GM23248 (cell line): ENCODE results near the gene THNSL1. TPM values are rescaled to one million over a fixed set of nuclear protein-coding genes. Genes with fewer than 3 reads are reported as not detected.

Experiments
- DNase-seq: peaks from one replicate; pipeline ENCODE4 v3.0.0-alpha.2; 2015
- H2AFZ ChIP-seq: fragments of 200-600 bp; sonication (generic); 2 replicates; pipeline ENCODE4 v1.6.1; 2016; ENCODE audit warnings: antibody characterized with exemption
- H3F3A ChIP-seq: fragments of 200-600 bp; sonication (generic); 2 replicates; pipeline ENCODE4 v1.6.1; 2016; ENCODE audit warnings: mild to moderate bottlenecking, antibody characterized with exemption, mixed run types; ENCODE audit not compliant: insufficient read depth
- H3K27ac ChIP-seq: fragments of 200-600 bp; sonication (generic); 2 replicates; pipeline ENCODE4 v1.5.1; 2016; ENCODE audit warnings: mild to moderate bottlenecking
- H3K27me3 ChIP-seq: fragments of 200-600 bp; sonication (generic); replicated peaks from 2 replicates; pipeline ENCODE4 v1.6.1; 2016; ENCODE audit warnings: mild to moderate bottlenecking; ENCODE audit not compliant: insufficient read depth
- H3K36me3 ChIP-seq: fragments of 200-600 bp; sonication (generic); 2 replicates; pipeline ENCODE4 v1.6.1; 2016; ENCODE audit warnings: low read depth, mild to moderate bottlenecking
- H3K4me1 ChIP-seq: fragments of 200-600 bp; sonication (generic); 2 replicates; pipeline ENCODE4 v1.6.1; 2016; ENCODE audit warnings: mild to moderate bottlenecking; ENCODE audit not compliant: insufficient read depth
- H3K4me2 ChIP-seq: fragments of 200-600 bp; sonication (generic); one replicate; pipeline ENCODE4 v1.6.1; 2016; ENCODE audit warnings: mild to moderate bottlenecking; ENCODE audit not compliant: unreplicated experiment
- H3K4me3 ChIP-seq: fragments of 200-600 bp; sonication (generic); 2 replicates; pipeline ENCODE4 v1.5.1; 2016; ENCODE audit warnings: mild to moderate bottlenecking
- H3K79me2 ChIP-seq: fragments of 200-600 bp; sonication (generic); 2 replicates; pipeline ENCODE4 v1.6.1; 2016; ENCODE audit warnings: mild to moderate bottlenecking; ENCODE audit not compliant: insufficient read depth
- H3K9ac ChIP-seq: fragments of 200-600 bp; sonication (generic); 2 replicates; pipeline ENCODE4 v1.6.1; 2016; ENCODE audit warnings: mild to moderate bottlenecking
- H3K9me2 ChIP-seq: fragments of 200-600 bp; sonication (generic); 2 replicates; pipeline ENCODE4 v1.6.1; 2016; ENCODE audit warnings: mixed run types, mild to moderate bottlenecking, moderate library complexity; ENCODE audit not compliant: insufficient read depth
- H3K9me3 ChIP-seq: fragments of 200-600 bp; sonication (generic); one replicate; pipeline ENCODE4 v1.6.1; 2017; ENCODE audit warnings: low read depth
- H4K20me1 ChIP-seq: fragments of 200-600 bp; sonication (generic); 2 replicates; pipeline ENCODE4 v1.6.0; 2016; ENCODE audit not compliant: insufficient read depth
- EZH2 ChIP-seq: fragments of 200-600 bp; sonication (generic); IDR thresholded peaks from 2 replicates; pipeline ENCODE4 v1.6.1; 2018; ENCODE audit warnings: antibody characterized with exemption, mild to moderate bottlenecking; ENCODE audit not compliant: insufficient read depth, poor library complexity, severe bottlenecking
- EZH2phosphoT487 ChIP-seq: fragments of 200-600 bp; sonication (generic); IDR thresholded peaks from 2 replicates; pipeline ENCODE4 v1.6.1; 2018; ENCODE audit warnings: antibody characterized with exemption, moderate library complexity, mild to moderate bottlenecking, low read depth; ENCODE audit not compliant: insufficient read depth
- WGBS, 2 experiments: methylation state at CpG; one replicate each; pipeline ENCODE4 v1.1.6; 2015 to 2017; ENCODE audit warnings: low lambda C conversion rate in 2 of 2, low coverage in 1 of 2; ENCODE audit errors: missing lambda C conversion rate in 2 of 2; 5-methylcytosine and 5-hydroxymethylcytosine counted together
- in situ Hi-C: fragments of 300-500 bp; cut with MboI; formaldehyde crosslinking; loops from 2 replicates; pipeline ENCODE4 v1.15.0; 2020
- polyA plus RNA-seq: library from polyadenylated mRNA; unstranded; fragments of >200 nt; fragmentation: Nextera tagmentation; extraction: Ambion mirVana; gene quantifications from 2 replicates; pipeline ENCODE4 v1.2.1, GENCODE V29; 2016
- total RNA-seq: library from RNA; depleted of rRNA; stranded (reverse); fragments of >200 nt; shearing (Covaris generic); gene quantifications from 2 replicates; pipeline ENCODE4 v1.2.3, GENCODE V29; 2014

Gene THNSL1
- total and polyA plus RNA-seq, 2 experiments from 2014 or later, result 3.0 to 5.2 TPM

DNA sequence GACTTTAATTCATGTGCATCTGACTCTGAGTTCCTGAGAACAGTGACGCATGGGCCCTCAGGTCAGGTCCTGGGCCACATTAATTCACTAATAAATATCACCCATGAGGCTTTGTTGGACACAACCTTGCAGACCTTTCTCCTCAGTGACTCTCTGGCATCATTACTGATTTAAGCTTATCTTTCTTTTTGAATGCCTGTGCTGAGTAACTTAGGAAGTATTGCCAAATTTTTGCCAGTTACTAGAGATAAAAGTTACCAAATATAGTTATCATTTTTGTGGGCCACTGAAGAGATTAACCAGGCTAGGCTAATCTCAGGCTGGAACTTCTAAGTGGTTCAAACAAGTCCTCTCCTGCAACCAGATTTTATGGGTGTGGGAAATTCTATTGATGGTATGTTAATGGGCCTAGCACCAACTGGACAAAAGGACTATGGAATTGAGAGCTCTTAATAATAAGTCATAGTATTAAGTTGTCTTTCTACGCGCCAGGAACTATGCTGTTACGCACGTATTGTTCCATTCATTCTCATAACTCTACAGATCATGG, 35.2 kb upstream of the THNSL1 start:
- no peaks in the 10 kb centered on the region for H3K27me3 ChIP-seq
- H2AFZ ChIP-seq, result no peak overlapping the region
- H3K9me3 ChIP-seq, result no peaks in the 10 kb centered on the region
- H3K36me3 ChIP-seq, result no peaks in the 10 kb centered on the region
- H3K4me3 ChIP-seq, result no peak overlapping the region
- H4K20me1 ChIP-seq, result no peaks in the 10 kb centered on the region
- no peak overlapping the region for H3K9ac ChIP-seq
- peaks cover 22% of the 10 kb centered on the region for H3F3A ChIP-seq
- DNase-seq, result no peak
- no peak overlapping the region for H3K4me2 ChIP-seq
- H3K27ac ChIP-seq, result no peak overlapping the region
- H3K4me1 ChIP-seq, result peaks cover 25% of the 10 kb centered on the region
- WGBS, 2 experiments, result 97% methylated on average over 5 of the region's 5 CpGs
- in situ Hi-C loops, result no loop called here
- TF ChIP-seq EZH2phosphoT487 (no peak), EZH2 (no peak)
- no peaks in the 10 kb centered on the region for H3K9me2 ChIP-seq
- H3K79me2 ChIP-seq, result no peaks in the 10 kb centered on the region

DNA sequence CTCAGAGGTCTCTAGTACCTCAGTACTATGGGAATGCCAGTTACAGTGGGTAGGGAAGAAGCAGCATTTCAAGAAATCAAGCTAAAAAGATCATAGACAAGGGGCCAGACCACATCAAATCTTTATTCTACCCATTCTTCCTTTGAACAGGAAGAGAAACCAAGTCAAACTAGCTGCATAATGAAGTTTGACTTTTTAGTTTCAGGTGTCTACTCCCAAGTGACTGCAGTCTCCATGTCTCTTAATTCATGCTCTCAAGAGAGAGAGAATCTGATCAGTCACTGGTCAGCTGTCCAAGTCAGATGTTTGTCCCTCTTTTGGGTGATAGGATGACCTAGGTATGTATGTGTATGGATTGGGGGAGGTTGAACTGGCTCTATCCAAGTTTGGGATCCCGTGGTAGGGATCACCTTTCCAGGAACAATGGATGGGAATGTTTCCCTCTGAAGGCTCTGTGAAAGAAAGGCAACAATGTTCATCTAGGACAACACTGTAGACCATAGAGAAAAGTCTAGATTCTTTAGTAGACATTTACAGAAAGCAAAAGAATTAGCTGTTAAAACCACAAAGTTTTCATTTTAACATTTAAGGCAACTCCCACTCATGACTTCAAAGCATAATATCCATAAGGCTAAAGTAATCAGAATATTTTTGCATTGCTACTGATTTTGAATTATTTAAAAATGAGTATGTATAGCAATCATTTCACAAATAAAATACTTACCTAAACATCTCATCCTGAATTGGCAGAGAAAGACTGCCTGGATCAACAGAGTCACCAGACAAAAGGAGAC, 33.9 kb upstream of the THNSL1 start:
- H3F3A ChIP-seq, result peaks cover 22% of the 10 kb centered on the region

DNA sequence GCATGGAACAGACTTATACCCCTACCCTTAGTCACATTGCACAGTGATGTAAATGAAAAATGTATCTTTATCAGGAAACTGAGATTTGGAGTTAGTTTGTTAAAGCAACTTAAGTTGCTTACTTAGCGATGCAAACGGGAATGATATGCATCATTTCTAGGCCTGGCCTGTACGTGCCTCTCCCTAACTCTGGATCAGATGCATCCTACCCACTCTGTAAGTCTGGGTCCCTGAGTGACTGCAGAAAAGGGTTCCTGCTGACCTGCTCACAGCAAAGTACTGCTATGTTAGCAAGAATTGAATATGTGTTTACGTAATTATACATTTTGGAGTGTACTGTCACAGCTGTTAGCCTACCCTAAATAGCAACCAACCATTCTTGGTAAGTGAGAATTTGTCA, 33.3 kb upstream of the THNSL1 start:
- Histone ChIP-seq H3F3A (peaks cover 22% of the 10 kb centered on the region), H3K27ac (no peak overlapping the region; the same call in 1 of the 2 replicates), H2AFZ (no peak overlapping the region), H3K9me3 (no peaks in the 10 kb centered on the region), H3K9ac (no peak overlapping the region), H3K79me2 (no peaks in the 10 kb centered on the region), H3K36me3 (no peaks in the 10 kb centered on the region), H3K27me3 (no peaks in the 10 kb centered on the region), H3K4me3 (no peak overlapping the region), H4K20me1 (no peaks in the 10 kb centered on the region), H3K4me1 (peaks cover 25% of the 10 kb centered on the region), H3K9me2 (no peaks in the 10 kb centered on the region), H3K4me2 (no peak overlapping the region)
- TF ChIP-seq EZH2phosphoT487 (no peak), EZH2 (no peak)
- WGBS, 2 experiments, result 99 to 100% methylated on average over 4 of the region's 4 CpGs
- in situ Hi-C loops, result no loop called here
- no peak for DNase-seq

More for the DNA sequence above, 33.9 kb upstream of the THNSL1 start:
- WGBS, 2 experiments, result 93 to 95% methylated on average over 1 of the region's 1 CpG
- no peaks in the 10 kb centered on the region for H3K9me2 ChIP-seq
- H2AFZ ChIP-seq, result no peak overlapping the region
- H3K36me3 ChIP-seq, result no peaks in the 10 kb centered on the region
- H3K27ac ChIP-seq, result no peak overlapping the region
- no peaks in the 10 kb centered on the region for H4K20me1 ChIP-seq
- peaks cover 25% of the 10 kb centered on the region for H3K4me1 ChIP-seq
- no peaks in the 10 kb centered on the region for H3K9me3 ChIP-seq
- in situ Hi-C loops, result no loop called here
- H3K27me3 ChIP-seq, result no peaks in the 10 kb centered on the region
- no peak overlapping the region for H3K9ac ChIP-seq
- DNase-seq, result no peak
- no peak overlapping the region for H3K4me3 ChIP-seq
- TF ChIP-seq EZH2phosphoT487, result no peak
- TF ChIP-seq EZH2, result no peak
- no peak overlapping the region for H3K4me2 ChIP-seq
- no peaks in the 10 kb centered on the region for H3K79me2 ChIP-seq

DNA sequence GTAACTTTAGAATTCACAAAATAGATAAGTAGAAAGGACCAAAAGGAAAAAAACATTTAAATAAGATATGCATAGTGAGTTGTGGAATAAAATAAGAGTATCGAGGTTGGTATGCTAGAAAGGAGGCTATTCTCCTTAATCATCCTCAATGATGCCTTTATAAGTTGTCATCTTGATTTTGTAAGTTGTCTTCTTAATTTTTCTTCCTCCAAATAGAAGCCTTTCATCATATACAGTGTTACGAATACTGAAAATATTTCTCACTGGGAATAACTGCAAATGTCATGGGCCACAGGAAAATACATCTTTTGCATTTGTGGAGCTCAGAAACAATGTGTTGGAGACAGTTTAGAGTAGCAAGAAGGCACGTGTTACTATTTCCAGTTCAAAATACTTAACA, 32.5 kb upstream of the THNSL1 start:
- Histone ChIP-seq H3K36me3 (no peaks in the 10 kb centered on the region), H3K4me3 (peak overlapping the region; percentile 15), H3K79me2 (no peaks in the 10 kb centered on the region), H3K9me3 (no peaks in the 10 kb centered on the region), H3K4me2 (peak overlapping the region; percentile 65), H3K27me3 (no peaks in the 10 kb centered on the region), H3F3A (peaks cover 22% of the 10 kb centered on the region), H3K27ac (peak overlapping the region; percentile 51), H2AFZ (no peak overlapping the region), H3K9me2 (no peaks in the 10 kb centered on the region), H3K4me1 (peaks cover 25% of the 10 kb centered on the region), H4K20me1 (no peaks in the 10 kb centered on the region), H3K9ac (peak overlapping the region; percentile 20; the same call in 1 of the 2 replicates)
- peak; percentile 79 for DNase-seq
- in situ Hi-C loops, result no loop called here
- WGBS, 2 experiments, result 1 to 2% methylated on average over 3 of the region's 3 CpGs
- TF ChIP-seq EZH2phosphoT487 (no peak), EZH2 (no peak)
